GM12873 (cell line): ENCODE results near the gene OSBPL10.

Experiments
- TF ChIP-seq, protein P1 (sequence below): IDR thresholded peaks from 2 replicates; pipeline ENCODE4 v1.5.1; 2012; ENCODE audit warnings: low read depth, mild to moderate bottlenecking, moderate library complexity, low read length, control low read depth; ENCODE audit not compliant: insufficient read depth; ENCODE audit errors: missing control alignments

OSBPL10 gene

GRCh38 chr3:31876331-31876730 is 104.7 kb downstream of the OSBPL10 start:
- TF ChIP-seq, protein P1, sequence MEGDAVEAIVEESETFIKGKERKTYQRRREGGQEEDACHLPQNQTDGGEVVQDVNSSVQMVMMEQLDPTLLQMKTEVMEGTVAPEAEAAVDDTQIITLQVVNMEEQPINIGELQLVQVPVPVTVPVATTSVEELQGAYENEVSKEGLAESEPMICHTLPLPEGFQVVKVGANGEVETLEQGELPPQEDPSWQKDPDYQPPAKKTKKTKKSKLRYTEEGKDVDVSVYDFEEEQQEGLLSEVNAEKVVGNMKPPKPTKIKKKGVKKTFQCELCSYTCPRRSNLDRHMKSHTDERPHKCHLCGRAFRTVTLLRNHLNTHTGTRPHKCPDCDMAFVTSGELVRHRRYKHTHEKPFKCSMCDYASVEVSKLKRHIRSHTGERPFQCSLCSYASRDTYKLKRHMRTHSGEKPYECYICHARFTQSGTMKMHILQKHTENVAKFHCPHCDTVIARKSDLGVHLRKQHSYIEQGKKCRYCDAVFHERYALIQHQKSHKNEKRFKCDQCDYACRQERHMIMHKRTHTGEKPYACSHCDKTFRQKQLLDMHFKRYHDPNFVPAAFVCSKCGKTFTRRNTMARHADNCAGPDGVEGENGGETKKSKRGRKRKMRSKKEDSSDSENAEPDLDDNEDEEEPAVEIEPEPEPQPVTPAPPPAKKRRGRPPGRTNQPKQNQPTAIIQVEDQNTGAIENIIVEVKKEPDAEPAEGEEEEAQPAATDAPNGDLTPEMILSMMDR = no peak

GRCh38 chr3:31875437-31875836 is 105.6 kb downstream of the OSBPL10 start:
- TF ChIP-seq, protein P1 = no peak

DNA sequence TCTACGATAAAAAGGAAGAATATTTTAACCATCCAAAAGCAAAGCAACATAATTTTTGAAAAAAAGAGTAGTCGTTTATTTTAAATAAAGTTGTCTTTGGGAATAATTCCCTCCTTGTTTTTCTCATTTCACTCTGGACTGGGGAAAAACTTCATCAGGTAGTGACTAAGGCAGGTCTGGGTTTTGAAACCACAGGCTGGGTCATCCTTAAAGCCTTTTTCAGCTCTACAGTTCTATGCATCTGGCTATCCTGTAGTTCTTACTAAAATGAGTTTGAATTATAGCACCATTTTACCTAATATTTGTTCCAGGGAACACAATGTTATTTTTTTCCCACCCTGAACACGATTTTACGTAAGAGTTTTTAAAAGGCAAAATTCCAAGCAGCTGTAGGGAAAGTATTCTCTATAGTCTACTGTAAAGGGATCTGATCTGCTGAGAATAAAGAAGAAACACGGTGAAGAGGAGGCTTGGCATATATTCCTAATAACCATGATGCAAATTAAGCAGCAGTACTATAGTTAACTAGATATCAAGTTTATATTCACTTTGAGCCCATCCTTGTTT is 107.7 kb downstream of the OSBPL10 start:
- TF ChIP-seq, protein P1 = no peak

- TF ChIP-seq, protein P1 = no peak
Observed at GRCh38 chr3:31871939-31872507, 109.0 kb downstream of the OSBPL10 start.

- TF ChIP-seq, protein P1 = no peak
Observed at GRCh38 chr3:31868236-31868635, 112.8 kb downstream of the OSBPL10 start.

- TF ChIP-seq, protein P1 = no peak
Observed at GRCh38 chr3:31862666-31863279, 118.3 kb downstream of the OSBPL10 start.

DNA sequence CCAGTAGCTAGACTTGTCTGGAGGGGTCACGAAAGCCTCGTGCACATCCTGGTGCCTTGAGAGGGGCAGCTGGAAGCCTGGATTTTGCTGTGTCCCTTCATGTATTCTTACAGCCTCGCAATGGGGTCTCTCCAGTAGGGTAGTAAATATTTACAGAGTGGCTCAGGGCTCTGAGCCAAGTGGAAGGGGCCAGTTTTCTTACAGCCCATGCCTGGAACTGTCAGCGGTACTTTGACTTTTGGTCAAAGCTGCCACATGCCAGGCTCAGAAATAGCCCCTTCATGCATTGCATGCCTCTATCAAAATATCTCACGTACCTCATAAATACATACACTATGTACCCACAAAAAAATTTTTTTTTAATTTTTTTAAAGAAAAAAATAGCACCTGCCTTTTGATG is 119.2 kb downstream of the OSBPL10 start:
- TF ChIP-seq, protein P1 = no peak
